T-helper 2 cell treated with Interferon-gamma antibody and Interleukin-4, amounts not matched to agents 5 μg/mL and 100 μg/mL, for 36 hours (primary cell): ENCODE data around the gene TUBGCP2.
"Not testable (repeated sequence)": the region's sequence is repeated elsewhere in the genome, so short reads cannot be mapped to it uniquely, and the experiment has no call there.

Experiments used
- DNase-seq: peaks from one replicate; pipeline ENCODE4 v3.0.0; 2021; ENCODE audit warnings: low spot score
- H3K27ac Mint-ChIP-seq: one replicate; pipeline ENCODE4 v1.8.0; 2021; ENCODE audit warnings: mild to moderate bottlenecking, mixed read lengths
- H3K27me3 Mint-ChIP-seq: one replicate; pipeline ENCODE4 v1.8.0; 2021; ENCODE audit warnings: low read depth, mixed read lengths
- H3K36me3 Mint-ChIP-seq: one replicate; pipeline ENCODE4 v1.8.0; 2021; ENCODE audit warnings: low read depth, mixed read lengths
- H3K4me1 Mint-ChIP-seq: one replicate; pipeline ENCODE4 v1.8.0; 2021; ENCODE audit warnings: low read depth, mixed read lengths
- H3K4me3 Mint-ChIP-seq: one replicate; pipeline ENCODE4 v1.8.0; 2022; ENCODE audit warnings: mild to moderate bottlenecking, moderate library complexity, mixed read lengths
- H3K9me3 Mint-ChIP-seq: one replicate; pipeline ENCODE4 v1.8.0; 2021; ENCODE audit warnings: mixed read lengths

The TUBGCP2 gene

GRCh38 chr10:133245439-133246235 lies 63.0 kb downstream of the TUBGCP2 start:
- Mint-ChIP-seq H3K27ac (no peak overlapping the region), H3K4me3 (no peak overlapping the region), H3K4me1 (peaks cover 16% of the 10 kb centered on the region), H3K27me3 (peaks cover 24% of the 10 kb centered on the region), H3K36me3 (no peaks in the 10 kb centered on the region), H3K9me3 (no peaks in the 10 kb centered on the region)
- DNase-seq, result no peak

- peaks cover 17% of the 10 kb centered on the region for H3K4me1 Mint-ChIP-seq
These were observed 65.1 kb downstream of the TUBGCP2 start for GRCh38 chr10:133243593-133243992.

GRCh38 chr10:133242611-133243356 lies 65.9 kb downstream of the TUBGCP2 start:
- H3K4me1 Mint-ChIP-seq, result peaks cover 17% of the 10 kb centered on the region
- H3K27me3 Mint-ChIP-seq, result peaks cover 37% of the 10 kb centered on the region
- no peaks in the 10 kb centered on the region for H3K36me3 Mint-ChIP-seq
- no peaks in the 10 kb centered on the region for H3K9me3 Mint-ChIP-seq
- peak overlapping the region; percentile 14 for H3K4me3 Mint-ChIP-seq
- H3K27ac Mint-ChIP-seq, result no peak overlapping the region
- no peak for DNase-seq

More at GRCh38 chr10:133243593-133243992, 65.1 kb downstream of the TUBGCP2 start:
- Mint-ChIP-seq H3K36me3 (no peaks in the 10 kb centered on the region), H3K27ac (no peak overlapping the region), H3K4me3 (no peak overlapping the region), H3K9me3 (no peaks in the 10 kb centered on the region), H3K27me3 (peaks cover 32% of the 10 kb centered on the region)
- no peak for DNase-seq

GRCh38 chr10:133241501-133242205 lies 67.0 kb downstream of the TUBGCP2 start:
- H3K4me3 Mint-ChIP-seq, result peak overlapping the region; percentile 81
- DNase-seq, result no peak
- H3K4me1 Mint-ChIP-seq, result peaks cover 14% of the 10 kb centered on the region
- H3K27ac Mint-ChIP-seq, result no peak overlapping the region
- H3K9me3 Mint-ChIP-seq, result no peaks in the 10 kb centered on the region
- no peaks in the 10 kb centered on the region for H3K36me3 Mint-ChIP-seq
- peaks cover 40% of the 10 kb centered on the region for H3K27me3 Mint-ChIP-seq

GRCh38 chr10:133239990-133240389 lies 68.7 kb downstream of the TUBGCP2 start:
- Mint-ChIP-seq H3K27ac (no peak overlapping the region), H3K4me3 (no peak overlapping the region), H3K27me3 (peaks cover 46% of the 10 kb centered on the region), H3K36me3 (no peaks in the 10 kb centered on the region), H3K9me3 (no peaks in the 10 kb centered on the region), H3K4me1 (peaks cover 15% of the 10 kb centered on the region)
- DNase-seq, result no peak

GRCh38 chr10:133238466-133238804 lies 70.2 kb downstream of the TUBGCP2 start:
- H3K36me3 Mint-ChIP-seq, result no peaks in the 10 kb centered on the region
- H3K9me3 Mint-ChIP-seq, result no peaks in the 10 kb centered on the region
- no peak overlapping the region for H3K27ac Mint-ChIP-seq
- peaks cover 17% of the 10 kb centered on the region for H3K4me1 Mint-ChIP-seq
- no peak overlapping the region for H3K4me3 Mint-ChIP-seq
- no peak for DNase-seq
- peaks cover 60% of the 10 kb centered on the region for H3K27me3 Mint-ChIP-seq

GRCh38 chr10:133237588-133238465 lies 70.8 kb downstream of the TUBGCP2 start, which contains the start of gene VENTX:
TSS of gene VENTX (plus strand) at chr10:133237855. CDS start at chr10:133237915, 60 bp downstream.
- Mint-ChIP-seq H3K4me3 (no peak within 1 kb of the TSS), H3K4me1 (peaks cover 17% of the 10 kb centered on the region), H3K36me3 (no peaks in the 10 kb centered on the region), H3K27ac (no peak within 1 kb of the TSS), H3K27me3 (peaks cover 62% of the 10 kb centered on the region), H3K9me3 (no peaks in the 10 kb centered on the region)
- DNase-seq, result no peak

GRCh38 chr10:133237241-133237587 lies 71.5 kb downstream of the TUBGCP2 start:
- Mint-ChIP-seq H3K9me3 (no peaks in the 10 kb centered on the region), H3K27me3 (peaks cover 65% of the 10 kb centered on the region), H3K27ac (no peak overlapping the region), H3K4me1 (peaks cover 16% of the 10 kb centered on the region), H3K36me3 (no peaks in the 10 kb centered on the region), H3K4me3 (no peak overlapping the region)
- DNase-seq, result no peak

GRCh38 chr10:133236401-133237240 lies 72.1 kb downstream of the TUBGCP2 start:
- Mint-ChIP-seq H3K9me3 (no peaks in the 10 kb centered on the region), H3K4me1 (peaks cover 13% of the 10 kb centered on the region), H3K4me3 (no peak overlapping the region), H3K27me3 (peaks cover 68% of the 10 kb centered on the region), H3K27ac (no peak overlapping the region), H3K36me3 (no peaks in the 10 kb centered on the region)
- no peak for DNase-seq

GRCh38 chr10:133235932-133236331 lies 72.7 kb downstream of the TUBGCP2 start:
- Mint-ChIP-seq H3K9me3 (no peaks in the 10 kb centered on the region), H3K27me3 (peaks cover 67% of the 10 kb centered on the region), H3K4me3 (peak overlapping the region; percentile 43), H3K27ac (no peak overlapping the region), H3K36me3 (no peaks in the 10 kb centered on the region), H3K4me1 (peaks cover 7% of the 10 kb centered on the region)
- no peak for DNase-seq

- H3K27me3 Mint-ChIP-seq, result peaks cover 62% of the 10 kb centered on the region
- H3K4me1 Mint-ChIP-seq, result peaks cover 4% of the 10 kb centered on the region
- H3K27ac Mint-ChIP-seq, result no peak overlapping the region
- no peak for DNase-seq
- no peaks in the 10 kb centered on the region for H3K9me3 Mint-ChIP-seq
- H3K36me3 Mint-ChIP-seq, result no peaks in the 10 kb centered on the region
- peak overlapping the region; percentile 43 for H3K4me3 Mint-ChIP-seq
These were observed 73.3 kb downstream of the TUBGCP2 start for GRCh38 chr10:133235265-133235855.

GRCh38 chr10:133234796-133235195 lies 73.9 kb downstream of the TUBGCP2 start:
- not testable (repeated sequence) for H3K4me1 Mint-ChIP-seq, DNase-seq, H3K36me3 Mint-ChIP-seq, H3K9me3 Mint-ChIP-seq, H3K4me3 Mint-ChIP-seq, H3K27ac Mint-ChIP-seq
- peaks cover 61% of the 10 kb centered on the region for H3K27me3 Mint-ChIP-seq
